HTERT RPE-1 (cell line): ENCODE data around the gene TEAD1.

Experiments
- in situ Hi-C: fragments of 300-500 bp; cut with MboI; formaldehyde crosslinking; loops from 4 replicates; pipeline ENCODE4 v1.14.3; 2020; ENCODE audit warnings: low sequenced_read_pairs

Gene TEAD1

GRCh38 chr11:12761029-12761428 lies 86.8 kb downstream of the TEAD1 start:
- in situ Hi-C loops: no loop called here

- in situ Hi-C loops: no loop called here
Observed at GRCh38 chr11:12762278-12762677, 88.1 kb downstream of the TEAD1 start.

DNA sequence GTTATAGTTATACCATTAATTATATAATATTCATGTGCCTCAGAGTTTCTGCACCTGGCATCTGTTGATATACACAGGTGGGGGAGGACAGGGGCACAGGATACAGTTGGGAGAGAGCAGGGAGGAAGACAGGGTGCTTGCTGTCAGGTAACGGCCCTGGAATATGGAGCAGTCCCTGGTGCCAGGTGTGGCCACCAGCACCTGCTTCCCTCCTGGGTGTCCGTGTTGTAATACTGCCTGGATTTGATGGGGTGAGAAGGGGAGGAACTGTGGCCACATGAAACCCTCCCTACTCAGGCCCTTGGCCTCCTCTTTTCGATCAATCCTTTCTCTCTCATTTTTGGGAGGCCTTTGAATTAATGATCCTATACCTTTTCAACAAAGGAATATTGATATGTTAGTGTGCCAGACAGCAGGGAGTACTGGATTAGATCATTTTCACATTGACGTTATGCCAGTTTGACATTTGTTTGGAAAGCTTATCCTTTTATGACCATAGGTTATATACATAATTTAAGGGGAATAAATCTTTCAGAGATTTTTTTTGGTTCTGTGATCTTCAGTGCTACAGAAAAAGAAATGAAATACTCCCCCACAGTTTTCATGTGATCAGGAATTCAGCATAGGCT lies 88.6 kb downstream of the TEAD1 start:
- in situ Hi-C loops: no loop called here

- in situ Hi-C loops: no loop called here
Observed at GRCh38 chr11:12764187-12764914, 90.1 kb downstream of the TEAD1 start.

DNA sequence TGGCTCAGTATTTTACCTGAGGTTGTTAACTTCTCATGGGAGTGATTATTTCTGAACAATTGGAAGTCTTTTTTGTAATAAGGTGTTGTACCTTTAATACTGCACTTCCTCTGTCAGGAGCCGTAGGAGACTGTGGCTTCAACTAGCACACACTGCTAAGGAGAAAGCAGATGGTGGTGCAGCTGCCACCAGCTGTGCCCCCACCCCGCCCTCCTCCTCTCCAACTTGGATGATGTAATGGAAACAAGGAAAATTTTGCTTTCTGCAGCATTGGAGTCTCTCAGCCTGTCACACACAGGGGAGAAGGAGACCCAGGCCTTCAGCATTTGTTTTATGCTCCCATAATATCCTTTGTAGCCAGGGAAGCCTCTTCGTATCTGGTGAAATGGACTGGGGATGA lies 91.2 kb downstream of the TEAD1 start:
- in situ Hi-C loops: no loop called here

GRCh38 chr11:12767027-12767426 lies 92.8 kb downstream of the TEAD1 start:
- in situ Hi-C loops: no loop called here

DNA sequence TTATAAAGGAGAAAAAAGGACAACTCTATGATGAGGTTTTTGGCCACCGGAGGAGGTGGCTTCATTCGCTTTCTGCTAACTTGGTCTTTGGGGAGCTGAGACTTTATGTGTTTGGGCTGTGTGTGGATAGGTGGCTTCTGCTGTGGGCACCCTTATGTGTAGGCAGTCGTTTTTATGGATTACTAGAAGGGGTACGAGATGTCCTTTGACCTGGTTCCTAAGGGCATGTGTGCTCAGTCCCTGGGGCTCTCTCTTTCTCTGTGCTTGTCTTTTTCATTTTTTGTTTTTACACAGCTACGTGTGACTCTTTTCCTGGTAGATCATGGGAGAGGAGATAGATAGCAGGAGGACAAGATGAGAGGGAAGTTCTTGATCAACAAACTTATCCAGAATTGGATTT lies 93.4 kb downstream of the TEAD1 start:
- in situ Hi-C loops: no loop called here

DNA sequence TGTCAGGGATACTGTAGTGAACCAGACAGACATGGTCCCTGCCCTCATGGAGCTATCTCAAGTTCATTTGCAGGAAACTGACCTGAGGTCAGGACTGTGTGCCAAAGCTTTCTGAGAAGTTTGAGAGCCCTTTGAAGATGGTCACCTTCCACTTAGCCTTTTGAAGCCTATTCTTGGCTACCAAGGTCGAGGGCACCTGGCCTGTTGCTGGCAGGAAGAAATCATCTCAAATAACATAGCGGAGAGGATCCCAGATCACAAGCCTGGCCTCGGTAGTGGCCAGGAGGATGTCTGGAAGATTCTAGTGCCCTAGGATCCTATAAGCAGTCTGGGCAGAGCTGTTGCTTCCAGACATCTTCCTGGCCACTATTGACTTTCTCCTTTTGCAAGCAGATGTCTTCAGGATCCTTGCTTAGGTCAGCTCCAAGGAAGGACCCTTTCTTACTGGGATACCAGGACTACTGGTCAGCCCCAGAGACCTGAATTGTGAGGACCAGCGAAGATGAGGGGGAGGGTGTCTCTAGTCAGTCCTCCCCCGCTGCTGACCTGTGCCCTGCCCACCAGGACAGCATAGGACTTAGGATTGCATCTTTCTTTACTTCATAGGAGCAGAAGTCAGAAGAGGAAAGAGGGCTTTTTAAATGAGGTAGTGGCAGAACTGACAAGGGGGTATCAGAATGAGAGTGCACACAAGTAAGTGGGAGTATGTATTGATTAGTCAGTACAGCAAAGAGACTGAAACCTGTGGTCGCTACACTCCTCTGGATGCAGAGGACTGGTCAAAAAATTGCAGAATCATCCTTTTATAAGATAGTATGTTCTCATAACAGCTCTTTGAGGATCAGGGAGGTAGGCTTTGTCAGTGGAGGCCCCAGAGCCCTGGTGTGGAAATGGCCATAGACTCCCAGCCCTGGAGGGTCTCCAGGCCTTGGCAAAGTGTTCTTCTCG lies 94.8 kb downstream of the TEAD1 start:
- in situ Hi-C loops: no loop called here

DNA sequence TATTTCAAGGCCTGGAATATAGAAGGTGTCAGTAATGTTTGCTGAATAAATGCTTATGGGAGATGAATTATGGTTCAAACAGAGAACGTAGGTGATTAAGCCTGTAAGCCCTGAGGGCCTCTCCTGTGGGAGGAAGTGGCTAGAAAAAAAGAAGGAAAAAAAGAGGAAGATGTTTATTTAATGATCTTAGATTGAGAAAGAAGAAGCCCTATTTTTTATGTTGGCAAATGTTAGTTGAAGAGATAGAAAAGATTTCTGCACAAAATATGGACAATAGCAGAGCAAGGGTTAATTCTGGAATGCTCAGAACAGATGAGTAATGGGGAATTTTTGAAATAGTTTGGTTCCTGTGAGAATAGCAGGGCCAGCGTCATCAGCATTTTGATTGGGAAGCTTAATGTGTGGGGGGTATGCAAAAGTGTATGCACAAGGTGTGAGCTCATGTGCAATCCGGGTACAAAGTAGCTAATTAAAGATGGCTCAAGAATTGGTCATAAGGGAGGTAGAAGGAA lies 95.7 kb downstream of the TEAD1 start:
- in situ Hi-C loops: no loop called here

GRCh38 chr11:12770435-12770834 lies 96.2 kb downstream of the TEAD1 start:
- in situ Hi-C loops: no loop called here

DNA sequence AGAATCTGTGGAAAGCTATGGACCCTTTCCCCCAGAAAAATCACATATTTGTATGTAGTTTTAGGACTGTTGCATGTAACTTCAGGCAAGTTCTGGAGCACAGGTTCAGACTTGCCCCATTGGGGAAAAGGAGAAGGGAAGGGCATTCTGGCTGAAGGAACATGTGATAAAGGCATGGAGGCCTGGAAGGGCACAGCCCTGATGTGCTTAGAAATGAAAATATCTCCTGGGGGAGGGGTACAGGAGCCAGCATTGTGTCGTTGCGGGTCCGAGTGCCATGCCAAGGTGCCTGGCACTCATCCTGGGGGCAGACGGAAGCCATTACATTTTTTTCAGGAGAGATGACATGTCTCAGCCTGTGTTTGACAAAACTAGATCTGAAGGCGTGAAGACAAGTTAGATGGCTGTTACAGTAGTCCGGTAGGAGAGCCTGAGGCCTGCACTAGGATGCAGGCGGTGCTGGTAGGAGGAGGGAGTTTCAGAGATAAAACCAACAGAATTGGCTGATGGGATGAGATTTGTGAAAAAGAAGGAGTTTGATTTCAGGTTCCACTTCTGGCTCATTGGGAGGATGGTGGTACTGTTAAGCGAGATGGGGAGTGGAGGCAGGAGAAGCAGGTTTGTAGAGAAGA lies 96.9 kb downstream of the TEAD1 start:
- in situ Hi-C loops: no loop called here

DNA sequence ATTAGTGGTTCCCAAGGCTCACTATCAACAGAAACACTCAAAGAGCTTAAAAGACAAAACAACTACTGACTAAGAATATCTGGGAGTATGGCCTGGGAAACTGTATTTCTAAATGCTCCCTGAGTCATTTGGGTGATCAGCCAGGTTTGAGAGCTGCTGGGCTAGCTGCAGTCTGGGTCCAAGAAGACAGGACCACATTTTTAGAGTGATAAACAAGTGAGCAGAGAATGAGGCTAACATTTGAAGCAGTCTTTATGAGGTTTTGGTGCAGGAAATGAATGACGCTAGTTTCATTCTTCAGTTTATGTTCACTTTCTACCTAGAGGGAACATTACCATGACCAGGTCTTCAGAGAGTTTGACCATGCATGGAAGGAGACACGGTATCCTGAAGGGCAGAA lies 97.7 kb downstream of the TEAD1 start:
- in situ Hi-C loops: no loop called here

- in situ Hi-C loops: no loop called here
Observed at GRCh38 chr11:12772324-12772723, 98.1 kb downstream of the TEAD1 start.

DNA sequence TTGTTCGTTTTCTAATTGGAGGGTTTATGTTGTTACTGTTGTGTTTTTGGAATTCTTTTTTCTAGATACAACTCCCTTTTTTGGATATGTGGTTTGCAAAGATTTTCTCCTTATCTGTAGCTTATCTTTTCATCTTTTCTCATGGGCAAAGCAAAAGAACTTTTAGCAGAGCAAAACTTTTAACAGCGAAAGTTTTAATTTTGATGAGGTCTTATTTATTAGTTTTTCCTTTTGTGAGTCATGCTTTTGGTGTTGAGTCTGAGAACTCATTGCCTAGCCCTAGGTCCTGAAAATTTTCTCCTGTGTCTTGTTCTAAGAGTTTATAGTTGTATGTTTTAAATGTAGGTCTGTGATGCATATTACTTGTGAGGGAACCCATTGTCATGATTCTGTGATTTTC lies 99.4 kb downstream of the TEAD1 start:
- in situ Hi-C loops: no loop called here

DNA sequence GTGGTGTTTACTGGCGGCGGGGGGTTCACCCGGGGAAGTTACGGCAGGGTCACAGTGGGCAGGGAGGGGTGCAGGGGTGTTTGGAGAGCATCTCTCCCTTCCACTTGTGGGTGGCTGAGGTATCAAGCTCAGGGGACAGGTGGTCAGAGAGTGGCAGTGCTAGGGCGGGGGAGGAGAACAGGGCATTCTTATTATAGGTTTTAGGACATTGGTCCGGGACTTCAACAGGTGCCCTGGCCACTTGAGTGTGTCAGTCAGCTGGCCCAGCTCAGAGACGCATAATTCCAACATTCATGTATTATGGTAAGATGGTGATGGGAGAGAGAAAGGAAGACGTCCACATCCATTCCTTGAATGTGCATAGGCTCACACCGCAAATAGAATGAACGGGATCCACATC lies 101.7 kb downstream of the TEAD1 start:
- in situ Hi-C loops: no loop called here

DNA sequence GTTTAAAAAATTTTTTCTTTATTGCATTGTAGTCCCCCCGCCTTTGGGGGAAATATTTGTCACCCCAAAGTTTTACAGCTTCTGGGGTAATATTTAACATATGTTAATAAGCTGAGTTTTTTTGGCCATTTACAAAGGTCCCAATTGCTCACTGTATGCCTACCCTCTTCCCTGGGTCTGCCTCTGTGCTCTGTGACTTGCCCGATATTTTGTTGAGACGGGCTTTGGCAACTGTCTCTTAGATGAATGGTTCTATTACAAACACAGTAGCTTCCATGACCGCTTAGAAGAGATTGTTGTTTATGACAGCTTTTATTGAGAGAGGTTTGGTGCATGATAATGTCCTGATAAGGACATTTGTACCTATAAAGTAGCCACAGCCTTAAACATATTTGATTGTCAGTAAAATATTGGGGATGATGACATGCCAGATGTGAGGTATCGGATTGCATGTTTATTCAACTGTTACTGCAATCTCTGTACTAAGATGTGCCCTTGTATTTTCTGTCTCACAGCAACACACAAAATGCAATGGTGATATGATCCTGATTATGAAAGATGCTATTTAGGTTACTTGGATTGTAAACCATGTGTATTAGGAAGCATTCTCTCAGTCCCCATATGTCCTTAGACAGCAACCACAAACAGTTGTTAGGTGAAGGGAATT lies 103.1 kb downstream of the TEAD1 start:
- in situ Hi-C loops: no loop called here

GRCh38 chr11:12778240-12778905 lies 104.2 kb downstream of the TEAD1 start:
- in situ Hi-C loops: no loop called here

- in situ Hi-C loops: no loop called here
Observed at GRCh38 chr11:12783765-12784164, 109.5 kb downstream of the TEAD1 start.

DNA sequence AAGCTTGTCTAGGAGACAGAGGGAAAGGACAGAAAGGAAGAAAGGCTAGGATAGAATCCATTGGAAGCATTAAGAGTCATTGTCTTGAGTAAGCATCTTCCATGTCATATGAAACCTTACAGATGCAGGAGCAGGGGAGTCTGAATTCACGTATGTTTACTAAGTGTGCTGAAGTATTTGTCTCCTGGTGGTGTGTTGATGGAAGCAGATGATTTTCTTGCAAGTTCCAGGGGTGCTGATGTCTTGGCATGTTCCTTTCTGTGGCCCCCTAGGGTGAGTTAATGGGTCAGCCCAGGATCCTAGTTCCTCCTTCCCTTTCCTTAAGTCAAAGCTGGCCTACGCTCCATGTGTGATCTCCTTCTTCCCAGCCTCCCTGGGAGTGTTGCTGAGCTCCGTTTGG lies 110.2 kb downstream of the TEAD1 start:
- in situ Hi-C loops: no loop called here

GRCh38 chr11:12784987-12785386 lies 110.8 kb downstream of the TEAD1 start:
- in situ Hi-C loops: no loop called here
